ENCODE measurements around the gene ITGB6. TPM values are rescaled to one million over a fixed set of nuclear protein-coding genes. Genes with fewer than 3 reads are reported as not detected.

Gene ITGB6
- total RNA-seq, 4 donors from 2014 or later, result 11.1 to 17.2 (median 13.4) TPM

- H3K27ac ChIP-seq, result peak overlapping the region in 2 of 3 donors; percentile 6 to 32
- 71 to 82% methylated on average over 7 of the region's 7 CpGs for WGBS, 2 donors
- no peak for TF ChIP-seq POLR2A (IDR thresholded peaks at IDR 0.05)
- TF ChIP-seq, protein P1, sequence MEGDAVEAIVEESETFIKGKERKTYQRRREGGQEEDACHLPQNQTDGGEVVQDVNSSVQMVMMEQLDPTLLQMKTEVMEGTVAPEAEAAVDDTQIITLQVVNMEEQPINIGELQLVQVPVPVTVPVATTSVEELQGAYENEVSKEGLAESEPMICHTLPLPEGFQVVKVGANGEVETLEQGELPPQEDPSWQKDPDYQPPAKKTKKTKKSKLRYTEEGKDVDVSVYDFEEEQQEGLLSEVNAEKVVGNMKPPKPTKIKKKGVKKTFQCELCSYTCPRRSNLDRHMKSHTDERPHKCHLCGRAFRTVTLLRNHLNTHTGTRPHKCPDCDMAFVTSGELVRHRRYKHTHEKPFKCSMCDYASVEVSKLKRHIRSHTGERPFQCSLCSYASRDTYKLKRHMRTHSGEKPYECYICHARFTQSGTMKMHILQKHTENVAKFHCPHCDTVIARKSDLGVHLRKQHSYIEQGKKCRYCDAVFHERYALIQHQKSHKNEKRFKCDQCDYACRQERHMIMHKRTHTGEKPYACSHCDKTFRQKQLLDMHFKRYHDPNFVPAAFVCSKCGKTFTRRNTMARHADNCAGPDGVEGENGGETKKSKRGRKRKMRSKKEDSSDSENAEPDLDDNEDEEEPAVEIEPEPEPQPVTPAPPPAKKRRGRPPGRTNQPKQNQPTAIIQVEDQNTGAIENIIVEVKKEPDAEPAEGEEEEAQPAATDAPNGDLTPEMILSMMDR (IDR thresholded peaks at IDR 0.05), result no peak
Observed at GRCh38 chr2:160054984-160055725, 144.9 kb downstream of the ITGB6 start.

GRCh38 chr2:160053946-160054345, 146.1 kb downstream of the ITGB6 start:
- no peak for DNase-seq
- WGBS, 2 donors, result 97% methylated on average over 2 of the region's 2 CpGs
- peaks cover 32 to 53% of the 10 kb centered on the region in 2 donors for H3K4me1 ChIP-seq
- no peaks in the 10 kb centered on the region for H3K9me3 ChIP-seq
- no peaks in the 10 kb centered on the region for H3K27me3 ChIP-seq
- peak overlapping the region in 1 of 3 donors; percentile 16 for H3K27ac ChIP-seq
- TF ChIP-seq, protein P1 (IDR thresholded peaks at IDR 0.05), result no peak
- no peak for TF ChIP-seq POLR2A (IDR thresholded peaks at IDR 0.05)
- H3K36me3 ChIP-seq, result no peaks in the 10 kb centered on the region
- intact Hi-C loops (cut with DNase I), result no loop called here
- H3K4me3 ChIP-seq (replicated peaks in 1 of 3), result no peak overlapping the region

More at GRCh38 chr2:160054984-160055725, 144.9 kb downstream of the ITGB6 start:
- no peaks in the 10 kb centered on the region for H3K27me3 ChIP-seq
- no peaks in the 10 kb centered on the region for H3K9me3 ChIP-seq
- intact Hi-C loops (cut with DNase I), result no loop called here
- no peak overlapping the region for H3K4me3 ChIP-seq (replicated peaks in 1 of 3)
- no peak for DNase-seq
- no peaks in the 10 kb centered on the region for H3K36me3 ChIP-seq
- peaks cover 44 to 62% of the 10 kb centered on the region in 2 donors for H3K4me1 ChIP-seq

DNA sequence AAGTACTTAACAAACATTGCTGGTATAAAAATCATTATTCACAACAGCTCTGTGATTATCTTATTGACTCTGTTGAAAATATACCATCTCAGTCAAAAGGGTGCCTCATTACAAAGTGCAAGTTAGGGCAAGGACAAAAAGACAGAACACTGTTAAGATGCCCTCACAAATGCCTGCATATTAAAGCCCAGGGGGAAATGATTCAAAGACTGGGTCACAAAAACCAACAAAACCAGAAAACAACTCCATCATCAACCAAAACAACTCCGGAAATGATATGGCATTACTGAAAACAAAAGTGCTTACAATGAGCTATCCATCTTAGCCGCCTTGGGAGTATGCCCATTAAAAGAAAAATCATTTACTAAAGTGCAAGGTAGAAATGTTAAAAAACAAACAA, 147.5 kb downstream of the ITGB6 start:
- DNase-seq, result no peak
- intact Hi-C loops (cut with DNase I), result no loop called here
- no peak for TF ChIP-seq POLR2A (IDR thresholded peaks at IDR 0.05)
- TF ChIP-seq, protein P1 (IDR thresholded peaks at IDR 0.05), result no peak
- H3K27ac ChIP-seq, result peak overlapping the region; percentile 41 to 72 (median 65)
- H3K9me3 ChIP-seq, result no peaks in the 10 kb centered on the region
- H3K4me3 ChIP-seq (replicated peaks in 1 of 3), result no peak overlapping the region
- no peaks in the 10 kb centered on the region for H3K36me3 ChIP-seq
- H3K4me1 ChIP-seq, result peaks cover 22 to 41% of the 10 kb centered on the region in 2 donors
- H3K27me3 ChIP-seq, result no peaks in the 10 kb centered on the region
- 85 to 89% methylated on average over 2 of the region's 2 CpGs for WGBS, 2 donors

DNA sequence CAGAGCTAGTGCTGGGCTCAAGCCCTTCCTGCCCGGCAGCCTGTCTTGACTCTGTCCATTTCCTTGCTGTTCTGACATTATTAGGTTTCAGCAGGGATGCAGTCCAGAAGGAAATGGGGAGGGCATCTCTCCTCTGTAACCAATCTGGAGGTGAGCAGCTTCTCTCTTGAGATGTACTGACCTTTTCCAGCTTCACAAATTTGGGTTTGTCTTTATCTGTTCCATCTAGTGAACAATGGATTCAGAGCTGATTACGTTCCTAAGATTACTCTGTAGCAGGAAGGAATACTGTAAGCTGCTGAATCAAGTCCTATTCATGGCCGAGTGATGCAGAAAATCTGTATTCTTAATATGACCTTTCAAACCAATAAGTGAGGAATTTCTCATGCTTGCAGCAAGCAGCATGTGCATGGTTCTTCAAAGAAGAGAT, 148.7 kb downstream of the ITGB6 start:
- Histone ChIP-seq H3K4me1 (peaks cover 13 to 32% of the 10 kb centered on the region in 2 donors), H3K4me3 (replicated peaks in 1 of 3) (no peak overlapping the region), H3K27ac (peak overlapping the region in 2 of 3 donors; percentile 41 to 65), H3K9me3 (no peaks in the 10 kb centered on the region), H3K27me3 (no peaks in the 10 kb centered on the region), H3K36me3 (no peaks in the 10 kb centered on the region)
- intact Hi-C loops (cut with DNase I), result no loop called here
- DNase-seq, result no peak
- peak in 1 of 2 donors; percentile 4 for TF ChIP-seq POLR2A (IDR thresholded peaks at IDR 0.05)
- TF ChIP-seq, protein P1 (IDR thresholded peaks at IDR 0.05), result no peak
- 30 to 39% methylated on average over 3 of the region's 3 CpGs for WGBS, 2 donors

DNA sequence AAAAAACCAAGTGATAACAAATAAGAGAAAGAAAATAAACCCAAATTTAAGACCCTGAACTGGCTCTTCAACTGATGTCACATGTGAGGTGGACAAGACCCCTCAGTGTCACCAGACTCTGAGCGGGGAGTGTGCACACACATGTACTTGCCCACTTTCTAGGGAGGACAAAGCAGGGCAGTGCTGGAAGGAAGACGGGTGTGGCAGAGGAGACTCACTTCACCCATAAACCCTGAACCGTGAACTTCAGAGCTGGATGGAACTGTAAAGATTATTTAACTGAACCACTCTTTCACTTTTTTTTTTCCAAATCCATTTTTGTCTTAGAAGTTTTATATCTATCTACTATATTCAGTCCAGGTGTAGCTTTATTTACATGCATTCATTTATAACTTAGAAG, 149.9 kb downstream of the ITGB6 start:
- H3K36me3 ChIP-seq, result no peaks in the 10 kb centered on the region
- H3K9me3 ChIP-seq, result no peaks in the 10 kb centered on the region
- DNase-seq, result no peak
- 88 to 94% methylated on average over 3 of the region's 3 CpGs for WGBS, 2 donors
- intact Hi-C loops (cut with DNase I), result no loop called here
- no peak overlapping the region for H3K27ac ChIP-seq
- no peak for TF ChIP-seq POLR2A (IDR thresholded peaks at IDR 0.05)
- TF ChIP-seq, protein P1 (IDR thresholded peaks at IDR 0.05), result no peak
- no peak overlapping the region for H3K4me3 ChIP-seq (replicated peaks in 1 of 3)
- peaks cover 13 to 32% of the 10 kb centered on the region in 2 donors for H3K4me1 ChIP-seq
- no peaks in the 10 kb centered on the region for H3K27me3 ChIP-seq

Measured in thyroid gland (tissue), 4 donors.